Measurements from ENCODE around the gene CBX5. TPM values are rescaled to one million over a fixed set of nuclear protein-coding genes. Genes with fewer than 3 reads are reported as not detected.
A peak's percentile ranks its signal among the peaks of the same experiment; 100 is the strongest.

Gene CBX5
- total and polyA plus RNA-seq, 9 of the 15 experiments (the other 6 are each of a cell fraction or from before 2014, with no cell fraction given): 32.6 to 102 (median 59.2) TPM

- TF ChIP-seq NCOA1 (IDR thresholded peaks at IDR 0.05; ENCODE audit: low read depth) (no peak), ASH1L (IDR thresholded peaks at IDR 0.05; ENCODE audit: borderline replicate concordance, low read depth, partially characterized antibody) (no peak), ZFP1 (CRISPR knock-in tag; IDR thresholded peaks at IDR 0.05) (no peak), ZNF76 (CRISPR knock-in tag; IDR thresholded peaks at IDR 0.05; ENCODE audit: borderline replicate concordance) (no peak), NR2C2 (CRISPR knock-in tag; IDR thresholded peaks at IDR 0.05) (peak; percentile 75), NR2C2 (tag; IDR thresholded peaks at IDR 0.05) (peak; percentile 82), ARID1B (IDR thresholded peaks at IDR 0.05) (peak; percentile 62; the same call in 1 of the 2 replicates), ZNF384 (IDR thresholded peaks at IDR 0.05; ENCODE audit: low read depth, low read length) (no peak), CTCFL (IDR thresholded peaks at IDR 0.05; ENCODE audit: borderline replicate concordance, insufficient read depth, low read depth, low read length, poor library complexity, severe bottlenecking) (peak; percentile 57), SRSF9 (IDR thresholded peaks at IDR 0.05; ENCODE audit: borderline replicate concordance, low read depth, low read length) (no peak), ILF3 (IDR thresholded peaks at IDR 0.05; ENCODE audit: borderline replicate concordance) (no peak), XRCC4 (IDR thresholded peaks at IDR 0.05; ENCODE audit: extremely low read depth, insufficient read depth, insufficient read length) (no peak), ZKSCAN1 (IDR thresholded peaks at IDR 0.05; ENCODE audit: low read depth, low read length) (no peak), ZNF696 (CRISPR knock-in tag; conservative IDR thresholded peaks at IDR 0.05) (no peak), ATF1 (CRISPR knock-in tag; IDR thresholded peaks at IDR 0.05) (no peak), ATF1 (tag; IDR thresholded peaks at IDR 0.05) (0 out of 2 replicates have a peak, but pooled peaks have one; percentile 23)
- TF ChIP-seq, protein P1, sequence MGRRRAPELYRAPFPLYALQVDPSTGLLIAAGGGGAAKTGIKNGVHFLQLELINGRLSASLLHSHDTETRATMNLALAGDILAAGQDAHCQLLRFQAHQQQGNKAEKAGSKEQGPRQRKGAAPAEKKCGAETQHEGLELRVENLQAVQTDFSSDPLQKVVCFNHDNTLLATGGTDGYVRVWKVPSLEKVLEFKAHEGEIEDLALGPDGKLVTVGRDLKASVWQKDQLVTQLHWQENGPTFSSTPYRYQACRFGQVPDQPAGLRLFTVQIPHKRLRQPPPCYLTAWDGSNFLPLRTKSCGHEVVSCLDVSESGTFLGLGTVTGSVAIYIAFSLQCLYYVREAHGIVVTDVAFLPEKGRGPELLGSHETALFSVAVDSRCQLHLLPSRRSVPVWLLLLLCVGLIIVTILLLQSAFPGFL (CRISPR knock-in tag; IDR thresholded peaks at IDR 0.05): no peak
- TF ChIP-seq, protein P2, sequence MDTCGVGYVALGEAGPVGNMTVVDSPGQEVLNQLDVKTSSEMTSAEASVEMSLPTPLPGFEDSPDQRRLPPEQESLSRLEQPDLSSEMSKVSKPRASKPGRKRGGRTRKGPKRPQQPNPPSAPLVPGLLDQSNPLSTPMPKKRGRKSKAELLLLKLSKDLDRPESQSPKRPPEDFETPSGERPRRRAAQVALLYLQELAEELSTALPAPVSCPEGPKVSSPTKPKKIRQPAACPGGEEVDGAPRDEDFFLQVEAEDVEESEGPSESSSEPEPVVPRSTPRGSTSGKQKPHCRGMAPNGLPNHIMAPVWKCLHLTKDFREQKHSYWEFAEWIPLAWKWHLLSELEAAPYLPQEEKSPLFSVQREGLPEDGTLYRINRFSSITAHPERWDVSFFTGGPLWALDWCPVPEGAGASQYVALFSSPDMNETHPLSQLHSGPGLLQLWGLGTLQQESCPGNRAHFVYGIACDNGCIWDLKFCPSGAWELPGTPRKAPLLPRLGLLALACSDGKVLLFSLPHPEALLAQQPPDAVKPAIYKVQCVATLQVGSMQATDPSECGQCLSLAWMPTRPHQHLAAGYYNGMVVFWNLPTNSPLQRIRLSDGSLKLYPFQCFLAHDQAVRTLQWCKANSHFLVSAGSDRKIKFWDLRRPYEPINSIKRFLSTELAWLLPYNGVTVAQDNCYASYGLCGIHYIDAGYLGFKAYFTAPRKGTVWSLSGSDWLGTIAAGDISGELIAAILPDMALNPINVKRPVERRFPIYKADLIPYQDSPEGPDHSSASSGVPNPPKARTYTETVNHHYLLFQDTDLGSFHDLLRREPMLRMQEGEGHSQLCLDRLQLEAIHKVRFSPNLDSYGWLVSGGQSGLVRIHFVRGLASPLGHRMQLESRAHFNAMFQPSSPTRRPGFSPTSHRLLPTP (IDR thresholded peaks at IDR 0.05; ENCODE audit: borderline replicate concordance, extremely low read depth, insufficient read length): no peak
- TF ChIP-seq, protein P3, sequence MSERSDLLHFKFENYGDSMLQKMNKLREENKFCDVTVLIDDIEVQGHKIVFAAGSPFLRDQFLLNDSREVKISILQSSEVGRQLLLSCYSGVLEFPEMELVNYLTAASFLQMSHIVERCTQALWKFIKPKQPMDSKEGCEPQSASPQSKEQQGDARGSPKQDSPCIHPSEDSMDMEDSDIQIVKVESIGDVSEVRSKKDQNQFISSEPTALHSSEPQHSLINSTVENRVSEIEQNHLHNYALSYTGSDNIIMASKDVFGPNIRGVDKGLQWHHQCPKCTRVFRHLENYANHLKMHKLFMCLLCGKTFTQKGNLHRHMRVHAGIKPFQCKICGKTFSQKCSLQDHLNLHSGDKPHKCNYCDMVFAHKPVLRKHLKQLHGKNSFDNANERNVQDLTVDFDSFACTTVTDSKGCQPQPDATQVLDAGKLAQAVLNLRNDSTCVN (CRISPR knock-in tag; IDR thresholded peaks at IDR 0.05): no peak
- TF ChIP-seq, protein P4, sequence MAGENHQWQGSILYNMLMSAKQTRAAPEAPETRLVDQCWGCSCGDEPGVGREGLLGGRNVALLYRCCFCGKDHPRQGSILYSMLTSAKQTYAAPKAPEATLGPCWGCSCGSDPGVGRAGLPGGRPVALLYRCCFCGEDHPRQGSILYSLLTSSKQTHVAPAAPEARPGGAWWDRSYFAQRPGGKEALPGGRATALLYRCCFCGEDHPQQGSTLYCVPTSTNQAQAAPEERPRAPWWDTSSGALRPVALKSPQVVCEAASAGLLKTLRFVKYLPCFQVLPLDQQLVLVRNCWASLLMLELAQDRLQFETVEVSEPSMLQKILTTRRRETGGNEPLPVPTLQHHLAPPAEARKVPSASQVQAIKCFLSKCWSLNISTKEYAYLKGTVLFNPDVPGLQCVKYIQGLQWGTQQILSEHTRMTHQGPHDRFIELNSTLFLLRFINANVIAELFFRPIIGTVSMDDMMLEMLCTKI (IDR thresholded peaks at IDR 0.05; ENCODE audit: partially characterized antibody): no peak
Measured at GRCh38 chr12:54300732-54301427, 21.0 kb upstream of the CBX5 start, which contains the start of gene NFE2 (continued).
